Trophoblast cell (in vitro differentiated cells and primary cell): ENCODE results near the gene RIPPLY3.

Experiments used
- DNase-seq, 2 donors: peaks; one replicate each; pipeline ENCODE4 v3.0.0-alpha.2; 2016
- H2AFZ ChIP-seq: 2 replicates; pipeline ENCODE4 v1.6.1; 2013; ENCODE audit warnings: low read length, moderate library complexity, mild to moderate bottlenecking; ENCODE audit not compliant: insufficient read depth, poor library complexity
- H2AK5ac ChIP-seq: 2 replicates; pipeline ENCODE4 v1.6.1; 2013; ENCODE audit warnings: mild to moderate bottlenecking, low read length
- H2BK120ac ChIP-seq: 2 replicates; pipeline ENCODE4 v1.6.1; 2013; ENCODE audit warnings: low read length, mild to moderate bottlenecking, moderate library complexity; ENCODE audit not compliant: insufficient read depth, poor library complexity
- H2BK12ac ChIP-seq: 2 replicates; pipeline ENCODE4 v1.6.1; 2013; ENCODE audit warnings: mild to moderate bottlenecking, low read length, moderate library complexity
- H2BK5ac ChIP-seq: 2 replicates; pipeline ENCODE4 v1.6.1; 2013; ENCODE audit warnings: low read length, low read depth, moderate library complexity, mild to moderate bottlenecking; ENCODE audit not compliant: poor library complexity
- H3K14ac ChIP-seq: 2 replicates; pipeline ENCODE4 v1.6.1; 2013; ENCODE audit warnings: mild to moderate bottlenecking, low read length
- H3K18ac ChIP-seq: 2 replicates; pipeline ENCODE4 v1.6.1; 2013; ENCODE audit warnings: mild to moderate bottlenecking, low read length
- H3K23ac ChIP-seq: 2 replicates; pipeline ENCODE4 v1.6.1; 2013; ENCODE audit warnings: low read length
- H3K27ac ChIP-seq: 2 replicates; pipeline ENCODE4 v1.5.1; 2013; ENCODE audit warnings: low read depth, mild to moderate bottlenecking, inconsistent platforms, low read length, moderate library complexity
- H3K27me3 ChIP-seq: 2 replicates; pipeline ENCODE4 v1.6.1; 2013; ENCODE audit warnings: inconsistent platforms, mild to moderate bottlenecking, low read length, moderate library complexity; ENCODE audit not compliant: insufficient read depth
- H3K36me3 ChIP-seq, 2 experiments: 1 replicate in 1 of 2; 2 replicates in 1 of 2; pipeline ENCODE4 v1.6.1; 2013; ENCODE audit warnings: low read length in 2 of 2, mild to moderate bottlenecking in 2 of 2, moderate library complexity in 1 of 2; ENCODE audit not compliant: insufficient read depth in 2 of 2, control insufficient read depth in 1 of 2
- H3K4ac ChIP-seq: 2 replicates; pipeline ENCODE4 v1.6.1; 2013; ENCODE audit warnings: low read depth, mild to moderate bottlenecking, low read length, moderate library complexity
- H3K4me1 ChIP-seq, 2 experiments: 1 replicate in 1 of 2; 2 replicates in 1 of 2; pipeline ENCODE4 v1.6.1; 2013; ENCODE audit warnings: low read length in 2 of 2, mild to moderate bottlenecking in 2 of 2, moderate library complexity in 1 of 2; ENCODE audit not compliant: insufficient read depth in 2 of 2, control insufficient read depth in 1 of 2
- H3K4me2 ChIP-seq: 2 replicates; pipeline ENCODE4 v1.6.1; 2013; ENCODE audit warnings: inconsistent platforms, mild to moderate bottlenecking, low read length, moderate library complexity
- H3K4me3 ChIP-seq: 2 replicates; pipeline ENCODE4 v1.5.1; 2013; ENCODE audit warnings: mild to moderate bottlenecking, low read depth, low read length, inconsistent platforms
- H3K79me1 ChIP-seq: one replicate; pipeline ENCODE4 v1.6.1; 2013; ENCODE audit warnings: low read length
- H3K79me2 ChIP-seq: 2 replicates; pipeline ENCODE4 v1.6.1; 2013; ENCODE audit warnings: low read length, mild to moderate bottlenecking; ENCODE audit not compliant: control insufficient read depth, insufficient read depth, poor library complexity
- H3K9ac ChIP-seq: 2 replicates; pipeline ENCODE4 v1.6.1; 2013; ENCODE audit warnings: mild to moderate bottlenecking, low read length
- H3K9me3 ChIP-seq: 2 replicates; pipeline ENCODE4 v1.6.1; 2013; ENCODE audit warnings: low read depth, mild to moderate bottlenecking, control low read depth, inconsistent platforms, low read length; ENCODE audit not compliant: insufficient read depth
- H4K12ac ChIP-seq: 2 replicates; pipeline ENCODE4 v1.6.1; 2013; ENCODE audit warnings: low read depth, mild to moderate bottlenecking, low read length, moderate library complexity
- H4K8ac ChIP-seq: 2 replicates; pipeline ENCODE4 v1.6.1; 2013; ENCODE audit warnings: low read depth, mild to moderate bottlenecking, low read length, moderate library complexity
- H4K91ac ChIP-seq: one replicate; pipeline ENCODE4 v1.6.1; 2013; ENCODE audit warnings: low read depth, mild to moderate bottlenecking, low read length, moderate library complexity
- WGBS: extraction: QIAGEN DNeasy Blood & Tissue Kit; methylation state at CpG from one replicate; pipeline ENCODE4 v1.1.7; 2013; ENCODE audit warnings: missing lambda C conversion rate; ENCODE audit not compliant: insufficient read length, insufficient coverage; ENCODE audit errors: extremely low coverage; 5-methylcytosine and 5-hydroxymethylcytosine counted together

RIPPLY3 gene

DNA sequence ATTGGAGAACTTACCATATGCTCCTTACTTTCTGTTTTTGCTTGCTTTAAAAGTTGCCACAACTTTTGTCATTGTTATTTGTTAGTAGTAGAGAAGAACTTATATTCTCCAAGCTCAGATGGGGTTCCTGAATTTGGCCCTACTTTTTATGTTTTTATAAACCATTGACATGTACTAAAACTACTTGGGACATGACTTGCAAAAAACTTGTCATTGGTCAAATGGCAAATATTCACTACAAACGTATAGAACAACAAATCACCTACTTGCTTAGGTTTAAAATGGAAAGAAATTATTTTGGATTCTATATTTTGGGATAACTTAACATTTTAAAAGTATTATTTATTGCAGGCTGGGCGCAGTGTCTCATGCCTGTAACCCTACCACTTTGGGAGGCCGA, 33.7 kb downstream of the RIPPLY3 start:
- no CpG with 5 or more reads among the region's 3 CpGs for whole genome bisulfite sequencing
- peaks cover 1% of the 10 kb centered on the region for H3K9me3 ChIP-seq
- H2AK5ac ChIP-seq: no peak overlapping the region
- H4K91ac ChIP-seq: no peak overlapping the region
- H3K4me2 ChIP-seq: no peak overlapping the region
- no peak overlapping the region for H3K4ac ChIP-seq
- H3K79me2 ChIP-seq: no peaks in the 10 kb centered on the region
- H3K23ac ChIP-seq: no peak overlapping the region
- H3K27me3 ChIP-seq: no peaks in the 10 kb centered on the region
- no peak overlapping the region for H2BK12ac ChIP-seq
- H3K4me1 ChIP-seq: no peaks in the 10 kb centered on the region
- no peak overlapping the region for H3K14ac ChIP-seq
- H4K12ac ChIP-seq: no peak overlapping the region
- H3K9ac ChIP-seq: no peak overlapping the region
- no peak for DNase-seq
- no peak overlapping the region for H2BK120ac ChIP-seq
- no peaks in the 10 kb centered on the region for H3K36me3 ChIP-seq
- H3K79me1 ChIP-seq: no peaks in the 10 kb centered on the region
- no peak overlapping the region for H3K4me3 ChIP-seq
- no peak overlapping the region for H2AFZ ChIP-seq
- H4K8ac ChIP-seq: no peak overlapping the region
- no peak overlapping the region for H2BK5ac ChIP-seq
- no peak overlapping the region for H3K27ac ChIP-seq
- no peak overlapping the region for H3K18ac ChIP-seq

DNA sequence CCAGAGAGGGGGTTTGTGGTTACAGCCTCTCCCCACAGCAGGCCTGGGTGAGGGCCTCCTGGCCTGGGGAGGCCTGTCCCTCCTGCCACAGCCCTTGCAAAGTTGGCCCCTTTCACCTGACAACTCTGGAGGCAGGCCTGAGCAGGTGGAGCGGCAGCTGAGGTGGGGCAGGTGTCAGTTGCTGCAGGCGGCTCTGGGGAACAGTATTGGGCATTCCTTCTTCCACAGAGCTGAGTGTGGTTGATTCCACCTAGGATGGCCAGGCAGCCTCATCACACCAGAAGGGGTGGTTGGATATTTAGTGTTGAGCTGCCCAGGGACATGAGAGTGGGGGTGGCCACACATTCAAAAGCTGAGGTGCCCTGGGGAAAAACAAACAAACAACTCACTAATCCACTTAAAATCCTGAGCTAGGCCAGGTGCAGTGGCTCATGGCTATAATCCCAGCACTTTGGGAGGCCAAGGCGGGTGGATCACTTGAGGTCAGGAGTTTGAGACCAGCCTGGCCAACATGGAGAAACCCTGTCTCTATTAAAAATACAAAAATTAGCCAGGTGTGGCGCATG, 35.3 kb downstream of the RIPPLY3 start:
- peaks cover 0 to 3% of the 10 kb centered on the region in 2 experiments for H3K4me1 ChIP-seq
- H2BK5ac ChIP-seq: no peak overlapping the region
- no peak overlapping the region for H3K14ac ChIP-seq
- no peak overlapping the region for H3K4me2 ChIP-seq
- no peak overlapping the region for H4K12ac ChIP-seq
- H4K8ac ChIP-seq: no peak overlapping the region
- no peaks in the 10 kb centered on the region for H3K36me3 ChIP-seq
- H3K27ac ChIP-seq: no peak overlapping the region
- H3K4ac ChIP-seq: no peak overlapping the region
- no peak overlapping the region for H2BK12ac ChIP-seq
- H4K91ac ChIP-seq: no peak overlapping the region
- H3K79me1 ChIP-seq: no peaks in the 10 kb centered on the region
- H3K79me2 ChIP-seq: no peaks in the 10 kb centered on the region
- H3K9ac ChIP-seq: no peak overlapping the region
- no peak overlapping the region for H2AK5ac ChIP-seq
- whole genome bisulfite sequencing: no CpG with 5 or more reads among the region's 4 CpGs
- H3K27me3 ChIP-seq: no peaks in the 10 kb centered on the region
- H3K23ac ChIP-seq: no peak overlapping the region
- no peak overlapping the region for H2AFZ ChIP-seq
- no peak overlapping the region for H2BK120ac ChIP-seq
- H3K9me3 ChIP-seq: peaks cover 1% of the 10 kb centered on the region
- H3K4me3 ChIP-seq: no peak overlapping the region
- DNase-seq: no peak
- H3K18ac ChIP-seq: no peak overlapping the region

DNA sequence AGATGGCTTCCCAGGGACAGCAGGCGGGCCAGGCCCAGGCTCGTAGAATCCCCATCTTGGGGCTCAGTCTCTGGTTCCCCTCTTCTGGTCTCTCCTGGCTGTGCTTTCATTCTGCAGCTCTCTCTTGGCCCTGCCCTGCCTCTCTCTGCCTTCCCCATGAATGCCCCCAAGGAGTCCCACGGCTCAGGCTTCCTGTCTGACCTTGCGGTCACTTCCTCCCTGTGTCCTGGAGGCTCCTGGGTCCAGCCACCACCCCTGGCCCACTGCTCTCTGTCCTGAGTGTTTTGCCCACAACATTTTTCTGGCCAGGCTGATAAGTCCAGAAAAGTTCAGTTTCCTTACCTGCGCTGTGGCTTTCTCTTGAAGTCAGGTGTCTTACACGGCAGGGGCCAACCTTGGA, 37.3 kb downstream of the RIPPLY3 start:
- Histone ChIP-seq H2BK5ac (no peak overlapping the region), H3K27me3 (no peaks in the 10 kb centered on the region), H3K23ac (no peak overlapping the region), H2AFZ (no peak overlapping the region), H2BK120ac (no peak overlapping the region), H3K4me3 (no peak overlapping the region), H3K9ac (no peak overlapping the region), H3K36me3 (no peaks in the 10 kb centered on the region), H3K4me2 (no peak overlapping the region), H4K8ac (no peak overlapping the region), H2BK12ac (no peak overlapping the region), H3K14ac (no peak overlapping the region), H4K91ac (no peak overlapping the region), H2AK5ac (no peak overlapping the region), H3K27ac (no peak overlapping the region), H3K79me1 (no peaks in the 10 kb centered on the region), H3K4me1 (peaks cover 0 to 8% of the 10 kb centered on the region in 2 experiments), H3K9me3 (peaks cover 1% of the 10 kb centered on the region), H3K18ac (no peak overlapping the region), H4K12ac (no peak overlapping the region), H3K79me2 (no peaks in the 10 kb centered on the region), H3K4ac (no peak overlapping the region)
- no peak for DNase-seq
- WGBS: no CpG with 5 or more reads among the region's 6 CpGs

DNA sequence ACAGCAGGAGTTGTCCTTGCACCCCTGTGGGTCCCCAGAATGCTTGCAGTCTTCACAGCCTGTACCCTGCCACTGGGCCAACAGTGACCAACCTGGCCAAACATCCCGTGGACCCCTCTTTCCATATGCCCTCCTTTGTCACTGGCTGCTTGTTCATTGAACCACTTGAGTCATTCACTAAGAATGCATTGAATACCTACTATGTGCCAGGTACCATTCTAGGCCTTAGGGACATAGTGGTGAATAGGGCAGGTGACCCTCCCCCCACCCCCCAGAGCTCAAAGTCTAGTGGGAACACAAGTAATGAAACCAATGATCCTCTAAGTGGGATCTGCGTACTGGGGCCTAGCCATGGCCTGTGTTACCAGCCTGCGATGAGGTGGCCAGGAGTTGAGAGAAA, 38.1 kb downstream of the RIPPLY3 start:
- Histone ChIP-seq H3K36me3 (no peaks in the 10 kb centered on the region), H3K4me2 (no peak overlapping the region), H4K12ac (no peak overlapping the region), H3K4me3 (no peak overlapping the region), H2AFZ (no peak overlapping the region), H3K4me1 (peaks cover 0 to 8% of the 10 kb centered on the region in 2 experiments), H3K23ac (no peak overlapping the region), H3K14ac (no peak overlapping the region), H3K9ac (no peak overlapping the region), H2BK12ac (no peak overlapping the region), H3K4ac (no peak overlapping the region), H2BK5ac (no peak overlapping the region), H2AK5ac (no peak overlapping the region), H3K18ac (no peak overlapping the region), H3K79me2 (no peaks in the 10 kb centered on the region), H3K9me3 (peaks cover 1% of the 10 kb centered on the region), H3K27ac (no peak overlapping the region), H3K27me3 (no peaks in the 10 kb centered on the region), H4K91ac (no peak overlapping the region), H3K79me1 (no peaks in the 10 kb centered on the region), H2BK120ac (no peak overlapping the region), H4K8ac (no peak overlapping the region)
- no CpG with 5 or more reads among the region's 3 CpGs for WGBS
- DNase-seq: no peak
